PC-3 (cell line): ENCODE results near the gene USP1. TPM values are rescaled to one million over a fixed set of nuclear protein-coding genes. Genes with fewer than 3 reads are reported as not detected.

Experiments used
- total RNA-seq: library from RNA; depleted of rRNA; stranded (reverse); fragments of >200 nt; gene quantifications from 2 replicates; pipeline ENCODE4 v1.2.3, GENCODE V29; 2014; rRNA removed

USP1 gene
- total RNA-seq, 1 experiment from 2014 or later = 42.6 TPM

Other genes starting within 250 kb of the USP1 start
- not detected in 2 replicates for gene L1TD1, start 242.2 kb upstream of the USP1 start, total RNA-seq
- gene KANK4, start 117.6 kb upstream of the USP1 start, total RNA-seq = not detected in 2 replicates
- not detected in 2 replicates for gene ANGPTL3, start 160.5 kb downstream of the USP1 start, total RNA-seq